HepG2 (cell line): ENCODE measurements around the gene DENND10. TPM values are rescaled to one million over a fixed set of nuclear protein-coding genes. Genes with fewer than 3 reads are reported as not detected.
A peak's percentile ranks its signal among the peaks of the same experiment; 100 is the strongest.

Experiments
- BORCS8-MEF2B ChIP-seq: sonication (generic); formaldehyde crosslinking; IDR thresholded peaks from 2 replicates; pipeline ENCODE4 v1.8.0; 2022; ENCODE audit warnings: mild to moderate bottlenecking, missing genetic modification reagents
- CCDC6 ChIP-seq: sonication (generic); formaldehyde crosslinking; IDR thresholded peaks from 2 replicates; pipeline ENCODE4 v1.8.1; 2022; ENCODE audit warnings: mild to moderate bottlenecking, missing genetic modification reagents, moderate library complexity
- ZFP1 ChIP-seq: IDR thresholded peaks from 2 replicates; pipeline ENCODE4 v1.6.1; 2016
- ZNF205 ChIP-seq: IDR thresholded peaks from 2 replicates; pipeline ENCODE4 v1.6.1; 2018; ENCODE audit warnings: missing biosample characterization, missing genetic modification reagents
- ZNF674 ChIP-seq: sonication (generic); formaldehyde crosslinking; IDR thresholded peaks from 2 replicates; pipeline ENCODE4 v1.5.0; 2020; ENCODE audit warnings: low read depth, mild to moderate bottlenecking, missing genetic modification reagents
- ZNF747 ChIP-seq: sonication (generic); formaldehyde crosslinking; IDR thresholded peaks from 2 replicates; pipeline ENCODE4 v1.8.1; 2023; ENCODE audit warnings: missing genetic modification reagents, mild to moderate bottlenecking, borderline replicate concordance
- polyA plus RNA-seq, 8 experiments: library from polyadenylated mRNA; depleted of rRNA in 3 of 8; stranded (reverse) in 7 of 8; unstranded in 1 of 8; fragments of >200 nt; fragmentation: Illumina TruSeq in 4 of 8; extraction: Trizol in 4 of 8; gene quantifications; 2 replicates each; pipeline versions ENCODE4 v1.2.1 to v1.2.3, GENCODE V29; 2011 to 2016; ENCODE audit warnings: low read depth in 4 of 8, missing spikeins in 1 of 8, mixed read lengths in 1 of 8; ENCODE audit not compliant: insufficient read depth in 1 of 8
- total RNA-seq, 5 experiments: library from RNA; depleted of rRNA; stranded (reverse); fragments of >200 nt; fragmentation: Illumina TruSeq; extraction: Trizol; gene quantifications; 2 replicates each; pipeline ENCODE4 v1.2.3, GENCODE V29; 2016; ENCODE audit warnings: low read depth in 1 of 5
- TF ChIP-seq, protein P1 (sequence below): sonication (generic); formaldehyde crosslinking; IDR thresholded peaks from 2 replicates; pipeline ENCODE4 v1.4.0; 2020; ENCODE audit warnings: missing genetic modification reagents, borderline replicate concordance
- TF ChIP-seq, protein P2 (sequence below): fragments of 450-650 bp; IDR thresholded peaks from 2 replicates; pipeline ENCODE4 v1.6.1; 2017; ENCODE audit warnings: mild to moderate bottlenecking
- TF ChIP-seq, protein P3 (sequence below): sonication (generic); formaldehyde crosslinking; IDR thresholded peaks from 2 replicates; pipeline ENCODE4 v1.4.0; 2020; ENCODE audit warnings: mild to moderate bottlenecking, missing genetic modification reagents, borderline replicate concordance

Gene DENND10
- total and polyA plus RNA-seq, 2 of the 13 experiments (the other 11 are each of a cell fraction or from before 2014, with no cell fraction given): 43.7 to 78.8 TPM

DNA sequence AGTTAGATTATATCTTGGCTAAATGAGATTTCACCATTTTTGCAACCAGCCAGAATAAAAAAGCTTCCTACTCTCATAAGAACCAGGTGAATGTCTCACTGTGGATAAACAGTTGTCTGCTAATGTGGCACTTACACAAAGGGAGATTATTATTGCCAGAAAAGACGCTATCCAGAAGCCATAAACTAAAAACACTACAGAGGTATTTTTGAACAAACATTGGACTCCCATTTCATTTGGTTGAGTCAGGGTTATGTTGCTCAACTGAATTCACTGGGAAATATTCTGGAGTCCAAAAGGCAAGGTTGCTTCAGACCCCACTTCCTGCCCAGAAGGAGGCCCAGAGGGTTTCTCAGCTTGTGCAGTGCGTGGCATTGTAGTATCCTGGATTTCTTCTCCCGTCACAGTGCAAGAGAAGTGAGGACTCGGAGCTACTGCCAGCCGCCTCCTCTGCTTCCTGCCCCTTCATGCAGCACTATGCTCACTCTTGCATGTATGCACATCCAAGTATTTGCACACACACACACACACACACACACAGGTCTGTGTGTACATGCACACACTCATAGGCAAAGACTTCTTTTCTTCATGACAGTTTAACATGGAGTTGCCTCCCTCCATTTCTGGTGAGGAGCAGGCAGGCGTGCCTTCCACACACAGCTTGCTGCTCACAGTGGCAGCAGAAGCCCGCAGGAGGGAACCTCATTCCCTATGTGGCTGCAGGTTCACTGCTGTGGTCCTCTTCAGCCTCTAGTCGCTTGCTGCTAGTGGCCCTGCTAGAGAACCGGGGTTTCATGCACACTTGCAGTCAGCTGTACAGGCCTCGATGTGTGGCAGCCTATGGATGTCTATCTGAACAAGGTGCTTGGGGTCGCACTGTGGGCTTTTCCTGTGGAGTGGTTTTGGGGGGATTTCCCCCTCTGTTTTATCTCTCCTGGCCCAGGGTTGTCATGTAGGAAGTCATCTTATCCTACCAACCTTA is 10.1 kb downstream of the DENND10 start (continued):
- TF ChIP-seq, protein P1, sequence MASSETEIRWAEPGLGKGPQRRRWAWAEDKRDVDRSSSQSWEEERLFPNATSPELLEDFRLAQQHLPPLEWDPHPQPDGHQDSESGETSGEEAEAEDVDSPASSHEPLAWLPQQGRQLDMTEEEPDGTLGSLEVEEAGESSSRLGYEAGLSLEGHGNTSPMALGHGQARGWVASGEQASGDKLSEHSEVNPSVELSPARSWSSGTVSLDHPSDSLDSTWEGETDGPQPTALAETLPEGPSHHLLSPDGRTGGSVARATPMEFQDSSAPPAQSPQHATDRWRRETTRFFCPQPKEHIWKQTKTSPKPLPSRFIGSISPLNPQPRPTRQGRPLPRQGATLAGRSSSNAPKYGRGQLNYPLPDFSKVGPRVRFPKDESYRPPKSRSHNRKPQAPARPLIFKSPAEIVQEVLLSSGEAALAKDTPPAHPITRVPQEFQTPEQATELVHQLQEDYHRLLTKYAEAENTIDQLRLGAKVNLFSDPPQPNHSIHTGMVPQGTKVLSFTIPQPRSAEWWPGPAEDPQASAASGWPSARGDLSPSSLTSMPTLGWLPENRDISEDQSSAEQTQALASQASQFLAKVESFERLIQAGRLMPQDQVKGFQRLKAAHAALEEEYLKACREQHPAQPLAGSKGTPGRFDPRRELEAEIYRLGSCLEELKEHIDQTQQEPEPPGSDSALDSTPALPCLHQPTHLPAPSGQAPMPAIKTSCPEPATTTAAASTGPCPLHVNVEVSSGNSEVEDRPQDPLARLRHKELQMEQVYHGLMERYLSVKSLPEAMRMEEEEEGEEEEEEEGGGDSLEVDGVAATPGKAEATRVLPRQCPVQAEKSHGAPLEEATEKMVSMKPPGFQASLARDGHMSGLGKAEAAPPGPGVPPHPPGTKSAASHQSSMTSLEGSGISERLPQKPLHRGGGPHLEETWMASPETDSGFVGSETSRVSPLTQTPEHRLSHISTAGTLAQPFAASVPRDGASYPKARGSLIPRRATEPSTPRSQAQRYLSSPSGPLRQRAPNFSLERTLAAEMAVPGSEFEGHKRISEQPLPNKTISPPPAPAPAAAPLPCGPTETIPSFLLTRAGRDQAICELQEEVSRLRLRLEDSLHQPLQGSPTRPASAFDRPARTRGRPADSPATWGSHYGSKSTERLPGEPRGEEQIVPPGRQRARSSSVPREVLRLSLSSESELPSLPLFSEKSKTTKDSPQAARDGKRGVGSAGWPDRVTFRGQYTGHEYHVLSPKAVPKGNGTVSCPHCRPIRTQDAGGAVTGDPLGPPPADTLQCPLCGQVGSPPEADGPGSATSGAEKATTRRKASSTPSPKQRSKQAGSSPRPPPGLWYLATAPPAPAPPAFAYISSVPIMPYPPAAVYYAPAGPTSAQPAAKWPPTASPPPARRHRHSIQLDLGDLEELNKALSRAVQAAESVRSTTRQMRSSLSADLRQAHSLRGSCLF: no peak
- TF ChIP-seq, protein P2, sequence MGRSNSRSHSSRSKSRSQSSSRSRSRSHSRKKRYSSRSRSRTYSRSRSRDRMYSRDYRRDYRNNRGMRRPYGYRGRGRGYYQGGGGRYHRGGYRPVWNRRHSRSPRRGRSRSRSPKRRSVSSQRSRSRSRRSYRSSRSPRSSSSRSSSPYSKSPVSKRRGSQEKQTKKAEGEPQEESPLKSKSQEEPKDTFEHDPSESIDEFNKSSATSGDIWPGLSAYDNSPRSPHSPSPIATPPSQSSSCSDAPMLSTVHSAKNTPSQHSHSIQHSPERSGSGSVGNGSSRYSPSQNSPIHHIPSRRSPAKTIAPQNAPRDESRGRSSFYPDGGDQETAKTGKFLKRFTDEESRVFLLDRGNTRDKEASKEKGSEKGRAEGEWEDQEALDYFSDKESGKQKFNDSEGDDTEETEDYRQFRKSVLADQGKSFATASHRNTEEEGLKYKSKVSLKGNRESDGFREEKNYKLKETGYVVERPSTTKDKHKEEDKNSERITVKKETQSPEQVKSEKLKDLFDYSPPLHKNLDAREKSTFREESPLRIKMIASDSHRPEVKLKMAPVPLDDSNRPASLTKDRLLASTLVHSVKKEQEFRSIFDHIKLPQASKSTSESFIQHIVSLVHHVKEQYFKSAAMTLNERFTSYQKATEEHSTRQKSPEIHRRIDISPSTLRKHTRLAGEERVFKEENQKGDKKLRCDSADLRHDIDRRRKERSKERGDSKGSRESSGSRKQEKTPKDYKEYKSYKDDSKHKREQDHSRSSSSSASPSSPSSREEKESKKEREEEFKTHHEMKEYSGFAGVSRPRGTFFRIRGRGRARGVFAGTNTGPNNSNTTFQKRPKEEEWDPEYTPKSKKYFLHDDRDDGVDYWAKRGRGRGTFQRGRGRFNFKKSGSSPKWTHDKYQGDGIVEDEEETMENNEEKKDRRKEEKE: no peak
- TF ChIP-seq ZNF674: 0 out of 2 replicates have a peak, but pooled peaks have one; percentile 28
- TF ChIP-seq, protein P3, sequence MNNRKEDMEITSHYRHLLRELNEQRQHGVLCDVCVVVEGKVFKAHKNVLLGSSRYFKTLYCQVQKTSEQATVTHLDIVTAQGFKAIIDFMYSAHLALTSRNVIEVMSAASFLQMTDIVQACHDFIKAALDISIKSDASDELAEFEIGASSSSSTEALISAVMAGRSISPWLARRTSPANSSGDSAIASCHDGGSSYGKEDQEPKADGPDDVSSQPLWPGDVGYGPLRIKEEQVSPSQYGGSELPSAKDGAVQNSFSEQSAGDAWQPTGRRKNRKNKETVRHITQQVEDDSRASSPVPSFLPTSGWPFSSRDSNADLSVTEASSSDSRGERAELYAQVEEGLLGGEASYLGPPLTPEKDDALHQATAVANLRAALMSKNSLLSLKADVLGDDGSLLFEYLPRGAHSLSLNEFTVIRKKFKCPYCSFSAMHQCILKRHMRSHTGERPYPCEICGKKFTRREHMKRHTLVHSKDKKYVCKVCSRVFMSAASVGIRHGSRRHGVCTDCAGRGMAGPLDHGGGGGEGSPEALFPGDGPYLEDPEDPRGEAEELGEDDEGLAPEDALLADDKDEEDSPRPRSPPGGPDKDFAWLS (CRISPR knock-in tag): no peak
- peak; percentile 48; the same call in 1 of the 2 replicates for TF ChIP-seq CCDC6 (CRISPR knock-in tag)
- TF ChIP-seq ZNF747: peak; percentile 74; the same call in 1 of the 2 replicates
- TF ChIP-seq ZFP1 (CRISPR knock-in tag): 0 out of 2 replicates have a peak, but pooled peaks have one; percentile 50
- peak; percentile 56; the same call in 1 of the 2 replicates for TF ChIP-seq ZNF205 (CRISPR knock-in tag)
- peak; percentile 76; the same call in 1 of the 2 replicates for TF ChIP-seq BORCS8-MEF2B
